ENCODE measurements around the gene PAPPA2. TPM values are rescaled to one million over a fixed set of nuclear protein-coding genes. Genes with fewer than 3 reads are reported as not detected.

Gene PAPPA2
- total and polyA plus RNA-seq, 2 of the 8 experiments (the other 6 are each of a cell fraction or from before 2014, with no cell fraction given) = 0.08 to 0.88 TPM

- Histone ChIP-seq H2BK15ac (ENCODE audit: low read length) (no peak overlapping the region), H3K27me3 (replicated peaks in 1 of 4; ENCODE audit: control insufficient read depth in 3 of 4, extremely low read depth in 1 of 4, insufficient read depth in 3 of 4, low read length in 3 of 4) (no peaks in the 10 kb centered on the region), H3K18ac (ENCODE audit: extremely low read depth, low read length) (no peak overlapping the region), H3K56ac (replicated peaks; ENCODE audit: insufficient read length, low read depth, low read length) (no peak overlapping the region), H3K14ac (ENCODE audit: insufficient read length) (no peak overlapping the region), H2BK12ac (ENCODE audit: low read depth, low read length) (no peak overlapping the region; the same call in 1 of the 2 replicates), H3K23ac (ENCODE audit: insufficient read length) (no peak overlapping the region), H2BK5ac (ENCODE audit: low read depth, low read length) (no peak overlapping the region), H4K5ac (ENCODE audit: insufficient read length, low read depth, low read length) (no peak overlapping the region), H3K4me3 (ENCODE audit: extremely low read depth in 1 of 4, insufficient read depth in 2 of 4, low read depth in 3 of 4, low read length in 4 of 4) (no peak overlapping the region), H3K4me1 (replicated peaks in 1 of 4; ENCODE audit: control insufficient read depth in 3 of 4, insufficient read depth in 4 of 4, low read length in 3 of 4) (peaks cover 0 to 10% (median 3%) of the 10 kb centered on the region in 4 experiments; a peak in 5 of 7 replicates), H3K79me2 (ENCODE audit: control insufficient read depth in 1 of 2, insufficient read depth in 2 of 2, low read length in 2 of 2) (no peaks in the 10 kb centered on the region), H3K36me3 (ENCODE audit: control insufficient read depth in 2 of 4, insufficient read depth in 4 of 4, low read length in 3 of 4) (no peaks in the 10 kb centered on the region), H3K9ac (replicated peaks in 1 of 4; ENCODE audit: extremely low read depth in 1 of 4, low read depth in 3 of 4, low read length in 3 of 4) (no peak overlapping the region), H4K91ac (replicated peaks; ENCODE audit: insufficient read length, low read length) (no peak overlapping the region), H2BK20ac (ENCODE audit: low read length) (no peak overlapping the region), H4K8ac (ENCODE audit: extremely low read depth, insufficient read depth, low read length) (no peak overlapping the region), H4K20me1 (replicated peaks in 1 of 2; ENCODE audit: control insufficient read depth in 1 of 2, insufficient read depth in 2 of 2, low read length in 2 of 2) (no peaks in the 10 kb centered on the region), H2AK5ac (ENCODE audit: low read depth, low read length) (no peak overlapping the region), H3K4me2 (ENCODE audit: insufficient read depth in 1 of 2, low read depth in 2 of 2, low read length in 2 of 2) (no peak overlapping the region), H3K23me2 (ENCODE audit: low read depth, low read length) (peaks cover 1% of the 10 kb centered on the region; the same call in 1 of the 2 replicates), H3K27ac (ENCODE audit: low read depth, low read length) (no peak overlapping the region), H2BK120ac (replicated peaks; ENCODE audit: low read depth, low read length) (no peak overlapping the region), H3K9me3 (ENCODE audit: insufficient read depth in 2 of 2, low read depth in 1 of 2, low read length in 1 of 2) (no peaks in the 10 kb centered on the region), H3K4ac (replicated peaks; ENCODE audit: insufficient read length, low read depth, low read length) (no peak overlapping the region), H3K79me1 (ENCODE audit: low read depth, low read length) (no peaks in the 10 kb centered on the region), H2AFZ (ENCODE audit: low read length) (no peak overlapping the region)
- 90% methylated on average over 2 of the region's 2 CpGs; no CpG with 5 or more reads in 1 of the 2 experiments for whole genome bisulfite sequencing, 2 experiments (ENCODE audit: extremely low coverage in 1 of 2, insufficient coverage in 1 of 2, insufficient read length in 1 of 2, insufficient replicate concordance in 2 of 2, low coverage in 1 of 2, low lambda C conversion rate in 2 of 2, missing lambda C conversion rate in 1 of 2)
- POLR2A ChIA-PET (ENCODE audit: partially characterized antibody) = no interaction called here
- TF ChIP-seq E2F6 (IDR thresholded peaks at IDR 0.05) (no peak), GABPA (IDR thresholded peaks at IDR 0.05; ENCODE audit: borderline replicate concordance, insufficient read depth, low read length) (no peak), CBX8 (IDR thresholded peaks at IDR 0.05; ENCODE audit: borderline replicate concordance, low read depth, low read length) (no peak), SUZ12 (IDR thresholded peaks at IDR 0.05; ENCODE audit: low read length) (no peak), EGR1 (IDR thresholded peaks at IDR 0.05; ENCODE audit: borderline replicate concordance, low read depth, low read length) (no peak), RAD21 (IDR thresholded peaks at IDR 0.05 in 1 of 2, conservative IDR thresholded peaks at IDR 0.05 in 1 of 2; ENCODE audit: low read depth in 2 of 2, low read length in 2 of 2) (no peak)
- FAIRE-seq = no peak
- CTCF ChIA-PET (ENCODE audit: partially characterized antibody) = interaction anchor here (0.9 to 8.8 kb wide), 4 partner anchors 133 to 323 kb away, joined by 4 to 105 read pairs (median 74); no protein-coding TSS in a partner anchor
- DNase-seq (ENCODE audit: low read depth in 1 of 2, low spot score in 2 of 2) = no peak
Observed at GRCh38 chr1:176557543-176558258, 94.7 kb downstream of the PAPPA2 start.
